ENCODE measurements around the gene CACNA1H. TPM values are rescaled to one million over a fixed set of nuclear protein-coding genes. Genes with fewer than 3 reads are reported as not detected.
"Not testable (repeated sequence)": the region's sequence is repeated elsewhere in the genome, so short reads cannot be mapped to it uniquely, and the experiment has no call there.

Gene CACNA1H
- total RNA-seq, 1 donor from 2014 or later, result 1.1 TPM

- ATAC-seq, result no peak
Measured at GRCh38 chr16:1213796-1214372, 61.0 kb downstream of the CACNA1H start.

DNA sequence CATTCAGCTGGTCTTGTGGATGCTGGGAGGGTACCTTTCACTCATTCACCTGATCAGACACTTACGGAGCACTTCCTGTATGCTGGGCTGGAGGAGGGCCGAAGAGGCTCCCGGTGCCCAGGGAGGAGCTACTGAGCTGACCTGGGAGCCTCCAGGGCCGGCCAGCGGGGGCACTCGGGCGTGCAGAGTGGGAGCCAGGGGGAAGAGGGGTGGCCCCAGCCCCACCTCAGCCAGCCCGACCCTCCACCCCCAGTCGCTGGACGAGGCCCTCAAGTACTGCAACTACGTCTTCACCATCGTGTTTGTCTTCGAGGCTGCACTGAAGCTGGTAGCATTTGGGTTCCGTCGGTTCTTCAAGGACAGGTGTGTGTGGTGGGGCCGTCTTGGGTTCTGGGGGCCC is 61.8 kb downstream of the CACNA1H start:
- ATAC-seq, result no peak

- ATAC-seq, result no peak
Measured at GRCh38 chr16:1215574-1216295, 62.8 kb downstream of the CACNA1H start.

- ATAC-seq, result no peak
Measured at GRCh38 chr16:1216296-1216619, 63.4 kb downstream of the CACNA1H start.

DNA sequence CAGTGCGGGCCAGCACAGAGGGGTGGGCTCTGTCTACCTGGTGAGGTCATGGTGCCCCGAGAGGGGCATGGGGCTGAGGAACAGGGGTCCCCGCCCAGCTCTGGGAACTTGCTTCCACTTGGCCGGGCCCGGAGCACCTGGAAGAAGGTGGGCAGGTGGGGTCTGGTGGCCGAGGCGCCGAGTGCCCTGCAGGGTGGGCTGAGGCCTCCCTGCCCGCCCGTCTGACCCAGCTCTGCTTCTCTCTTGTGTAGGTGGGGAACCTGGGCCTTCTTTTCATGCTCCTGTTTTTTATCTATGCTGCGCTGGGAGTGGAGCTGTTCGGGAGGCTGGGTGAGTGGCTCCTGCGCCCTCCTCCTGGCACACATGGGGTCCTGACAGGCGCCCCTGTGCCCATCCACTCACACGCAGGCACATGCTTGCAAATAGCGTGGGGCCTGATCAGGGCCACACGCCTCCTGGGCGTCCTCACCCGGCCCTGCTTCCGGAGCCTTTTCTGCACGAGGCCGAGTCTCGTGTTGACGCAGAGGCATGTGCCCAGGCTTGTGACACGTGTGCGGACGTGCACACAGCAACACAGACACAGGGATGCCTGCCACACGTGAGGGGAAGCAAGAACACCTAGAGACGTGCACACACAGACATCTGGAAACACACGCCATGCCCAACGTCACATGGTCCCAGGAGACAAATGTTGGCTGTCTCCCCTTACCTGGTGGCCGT is 63.9 kb downstream of the CACNA1H start:
- no peak for ATAC-seq

- ATAC-seq, result no peak
Measured at GRCh38 chr16:1217526-1217925, 64.6 kb downstream of the CACNA1H start.

- ATAC-seq, result no peak
Measured at GRCh38 chr16:1218061-1218929, 65.4 kb downstream of the CACNA1H start.

- ATAC-seq, result no peak
Measured at GRCh38 chr16:1218930-1219611, 66.2 kb downstream of the CACNA1H start.

- no peak for ATAC-seq
Measured at GRCh38 chr16:1220098-1220728, 67.3 kb downstream of the CACNA1H start.

DNA sequence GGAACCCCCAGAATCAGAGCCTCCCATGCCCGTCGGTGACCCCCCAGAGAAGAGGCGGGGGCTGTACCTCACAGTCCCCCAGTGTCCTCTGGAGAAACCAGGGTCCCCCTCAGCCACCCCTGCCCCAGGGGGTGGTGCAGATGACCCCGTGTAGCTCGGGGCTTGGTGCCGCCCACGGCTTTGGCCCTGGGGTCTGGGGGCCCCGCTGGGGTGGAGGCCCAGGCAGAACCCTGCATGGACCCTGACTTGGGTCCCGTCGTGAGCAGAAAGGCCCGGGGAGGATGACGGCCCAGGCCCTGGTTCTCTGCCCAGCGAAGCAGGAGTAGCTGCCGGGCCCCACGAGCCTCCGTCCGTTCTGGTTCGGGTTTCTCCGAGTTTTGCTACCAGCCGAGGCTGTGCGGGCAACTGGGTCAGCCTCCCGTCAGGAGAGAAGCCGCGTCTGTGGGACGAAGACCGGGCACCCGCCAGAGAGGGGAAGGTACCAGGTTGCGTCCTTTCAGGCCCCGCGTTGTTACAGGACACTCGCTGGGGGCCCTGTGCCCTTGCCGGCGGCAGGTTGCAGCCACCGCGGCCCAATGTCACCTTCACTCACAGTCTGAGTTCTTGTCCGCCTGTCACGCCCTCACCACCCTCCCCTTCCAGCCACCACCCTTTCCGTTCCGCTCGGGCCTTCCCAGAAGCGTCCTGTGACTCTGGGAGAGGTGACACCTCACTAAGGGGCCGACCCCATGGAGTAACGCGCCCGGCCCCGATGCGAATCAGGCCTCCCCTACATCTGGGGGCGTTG is 68.1 kb downstream of the CACNA1H start:
- no peak for ATAC-seq

GRCh38 chr16:1221628-1222552 is 69.0 kb downstream of the CACNA1H start:
- no peak for ATAC-seq

DNA sequence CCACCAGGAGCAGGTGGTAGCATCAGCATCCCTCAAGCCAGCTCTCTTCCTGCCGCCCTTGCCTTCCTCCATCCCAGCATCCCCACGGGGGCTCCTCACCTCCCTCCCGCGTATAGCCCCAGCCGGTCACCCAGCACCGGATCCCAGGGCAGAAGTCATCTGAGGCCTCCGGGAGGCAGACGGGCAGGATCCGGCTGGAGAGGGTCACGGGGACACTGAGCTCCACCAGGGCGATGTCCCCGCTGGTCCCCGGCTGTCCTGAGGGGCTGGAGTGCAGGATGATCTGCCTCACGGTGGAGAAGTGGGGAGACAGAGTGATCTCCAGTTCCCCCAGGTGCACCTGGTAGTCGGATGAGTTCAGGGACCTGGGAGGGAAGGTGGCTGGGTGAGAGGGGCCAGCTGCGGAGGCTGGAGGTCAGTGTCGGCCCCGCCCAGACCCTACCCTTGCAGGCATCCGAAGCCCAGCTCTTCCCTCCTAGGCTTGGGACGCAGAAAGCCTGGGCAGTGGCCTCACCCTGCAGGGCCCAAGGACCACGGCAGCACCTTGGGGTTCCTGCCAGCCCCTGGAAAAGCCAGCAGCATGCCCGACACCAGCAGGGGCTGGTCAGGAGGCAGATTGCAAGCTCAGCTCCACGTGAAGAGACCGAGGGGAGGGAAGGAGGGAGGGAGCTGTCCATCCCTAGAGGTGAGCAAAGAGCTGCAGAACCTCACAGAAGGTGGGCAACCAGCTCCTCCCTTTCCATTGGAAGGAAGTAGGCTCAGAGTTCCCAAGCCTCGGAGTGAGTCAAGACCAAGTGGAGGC is 69.8 kb downstream of the CACNA1H start:
- ATAC-seq, result no peak

DNA sequence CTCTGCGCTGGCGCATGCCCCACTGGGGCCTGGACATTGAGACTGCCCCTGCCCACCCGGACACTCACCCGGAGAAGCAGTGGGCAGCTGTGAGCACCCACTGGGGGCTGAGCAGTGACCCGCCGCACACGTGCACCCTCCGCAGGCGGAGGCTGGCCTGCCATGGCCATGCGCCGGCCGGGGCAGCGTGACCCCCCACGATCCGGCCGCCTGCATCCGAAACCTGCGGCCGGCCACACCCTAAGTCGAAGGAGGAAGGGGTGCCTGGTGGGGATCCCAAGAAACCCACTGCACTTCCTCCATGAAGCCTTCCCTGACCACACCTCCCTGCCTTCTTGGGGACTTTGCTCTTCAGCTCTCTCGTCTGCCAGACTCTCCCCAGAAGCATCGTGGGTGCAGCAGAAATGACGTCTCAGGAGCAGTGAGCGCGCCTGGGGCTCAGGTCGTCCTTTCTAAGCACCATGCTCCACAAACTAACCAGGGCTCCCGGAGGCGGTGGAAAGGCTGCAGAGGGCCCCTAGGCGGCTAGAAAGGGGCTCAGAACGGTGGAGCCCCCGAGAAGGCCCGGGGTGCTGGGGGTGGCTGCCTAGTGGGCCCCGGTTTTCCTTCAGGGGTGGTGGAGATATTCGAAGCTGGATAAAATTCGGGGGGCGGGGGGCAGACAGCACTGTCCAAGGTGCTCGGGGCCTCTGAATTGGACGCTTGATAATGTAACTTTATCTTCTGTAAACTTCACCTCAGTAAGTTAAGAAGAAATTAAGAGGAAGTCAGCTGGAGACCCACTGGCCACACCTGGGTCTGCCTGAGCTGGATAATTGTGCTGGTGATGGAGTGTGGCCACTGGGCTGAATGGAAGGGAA is 70.7 kb downstream of the CACNA1H start:
- ATAC-seq, result no peak

DNA sequence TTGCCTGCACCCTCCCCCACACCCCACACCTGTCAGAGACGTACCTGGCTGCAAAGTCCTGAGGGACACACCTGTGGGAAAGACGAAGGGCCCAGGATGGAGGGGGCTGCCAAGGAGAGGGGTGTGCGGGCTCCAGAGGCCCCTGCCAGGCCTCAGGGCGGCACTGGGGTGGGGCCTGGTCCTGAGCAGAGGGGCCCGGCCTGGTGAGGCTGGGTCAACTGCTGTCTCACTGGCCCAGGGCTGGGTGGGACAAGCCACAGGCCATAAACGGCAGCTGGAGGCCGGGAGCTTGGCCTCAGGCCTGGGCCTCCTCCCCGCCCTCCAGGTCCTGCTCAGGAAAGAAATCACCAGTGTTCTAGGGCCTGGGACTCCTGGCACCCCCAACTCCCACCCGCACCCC is 71.7 kb downstream of the CACNA1H start:
- no peak for ATAC-seq

GRCh38 chr16:1225051-1225451 is 72.1 kb downstream of the CACNA1H start, which contains the start of gene TPSG1:
TPSG1 (minus strand) TSS chr16:1225268; CDS start chr16:1225252, 16 bp downstream.
- no peak for ATAC-seq

GRCh38 chr16:1225728-1226311 is 72.9 kb downstream of the CACNA1H start:
- not testable (repeated sequence) for ATAC-seq

- ATAC-seq, result not testable (repeated sequence)
Measured at GRCh38 chr16:1226692-1227091, 73.8 kb downstream of the CACNA1H start.

Data from esophagus mucosa (tissue), 1 donor.